Endothelial cell of umbilical vein (primary cell): ENCODE measurements around the gene SH3PXD2B. TPM values are rescaled to one million over a fixed set of nuclear protein-coding genes. Genes with fewer than 3 reads are reported as not detected.

Experiments
- BruUV-seq: library from RNA; stranded (reverse); fragments of 400-500 nt; replicated peaks from 2 replicates; lab custom pipeline; 2021; lab: Mats Ljungman, UMichigan
- CTCF ChIA-PET: fragments of 300-600, 350-600 bp; sonication (Branson Sonifier 250); formaldehyde crosslinking; loops from one replicate; lab custom pipeline; 2021; ENCODE audit warnings: antibody characterized with exemption, inconsistent platforms; lab: Charles Lee
- POLR2A ChIA-PET: fragments of 300-600, 350-600 bp; sonication (Branson Sonifier 250); formaldehyde crosslinking; loops from one replicate; lab custom pipeline; 2021; ENCODE audit warnings: antibody characterized with exemption, inconsistent platforms; lab: Charles Lee
- DNase-seq: peaks from one replicate; pipeline ENCODE4 v3.0.0-alpha.2; 2011; ENCODE audit warnings: low read depth, low spot score
- FAIRE-seq: peaks from 2 replicates; lab custom pipeline; 2011; peaks lifted over from hg19 to GRCh38; lab: Jason Lieb, UNC
- H2AFZ ChIP-seq: 2 replicates; pipeline ENCODE4 v1.6.0; 2012; ENCODE audit warnings: low read depth, low read length, control low read depth, inconsistent platforms
- H3K27ac ChIP-seq: 2 replicates; pipeline ENCODE4 v1.5.1; 2011; ENCODE audit warnings: low read depth, mild to moderate bottlenecking, control low read depth, low read length, moderate library complexity; ENCODE audit not compliant: insufficient read depth
- H3K27me3 ChIP-seq, 2 experiments: 2 replicates each; pipeline versions ENCODE4 v1.6.0 to v1.6.1; 2011; ENCODE audit warnings: low read length in 2 of 2, mixed read lengths in 1 of 2; ENCODE audit not compliant: control insufficient read depth in 2 of 2, insufficient read depth in 2 of 2
- H3K36me3 ChIP-seq, 2 experiments: 2 replicates in 1 of 2; 3 replicates in 1 of 2; pipeline ENCODE4 v1.5.1; 2011; ENCODE audit warnings: low read length in 2 of 2, mild to moderate bottlenecking in 1 of 2, moderate library complexity in 1 of 2; ENCODE audit not compliant: control insufficient read depth in 2 of 2, insufficient read depth in 2 of 2; ENCODE audit errors: extremely low read depth in 1 of 2
- H3K4me1 ChIP-seq: 3 replicates; pipeline ENCODE4 v1.5.1; 2011; ENCODE audit warnings: mild to moderate bottlenecking, low read length; ENCODE audit not compliant: control insufficient read depth, insufficient read depth; ENCODE audit errors: extremely low read depth
- H3K4me2 ChIP-seq: 2 replicates; pipeline ENCODE4 v1.6.1; 2011; ENCODE audit warnings: low read length, control low read depth, mixed read lengths; ENCODE audit not compliant: insufficient read depth
- H3K4me3 ChIP-seq, 3 experiments: fragments of 200-600 bp in 1 of 3; sonication (generic), shearing (Covaris generic) in 1 of 3; replicated peaks in 1 of 3; 2 replicates each; pipeline ENCODE4 v1.5.1; 2011 to 2016; ENCODE audit warnings: control low read depth in 3 of 3, low read length in 3 of 3, mild to moderate bottlenecking in 2 of 3, inconsistent platforms in 1 of 3, low read depth in 1 of 3, moderate library complexity in 1 of 3; ENCODE audit not compliant: insufficient read depth in 1 of 3
- H3K79me2 ChIP-seq: 2 replicates; pipeline ENCODE4 v1.6.0; 2012; ENCODE audit warnings: low read length, inconsistent platforms; ENCODE audit not compliant: control insufficient read depth, insufficient read depth
- H3K9ac ChIP-seq: replicated peaks from 2 replicates; pipeline ENCODE3; 2011; ENCODE audit warnings: low read length, control low read depth; ENCODE audit not compliant: insufficient read depth; ENCODE audit errors: extremely low read depth
- H3K9me1 ChIP-seq: replicated peaks from 3 replicates; pipeline ENCODE4 v1.6.0; 2011; ENCODE audit warnings: mild to moderate bottlenecking, low read length; ENCODE audit not compliant: control insufficient read depth, insufficient read depth; ENCODE audit errors: extremely low read depth
- H3K9me3 ChIP-seq: replicated peaks from 2 replicates; pipeline ENCODE4 v1.5.1; 2012; ENCODE audit warnings: low read length, inconsistent platforms; ENCODE audit not compliant: control insufficient read depth, insufficient read depth
- H4K20me1 ChIP-seq: replicated peaks from 2 replicates; pipeline ENCODE3; 2011; ENCODE audit warnings: mild to moderate bottlenecking, low read length; ENCODE audit not compliant: control insufficient read depth, insufficient read depth; ENCODE audit errors: extremely low read depth
- EZH2 ChIP-seq: IDR thresholded peaks from 2 replicates; pipeline ENCODE4 v1.6.1; 2012; ENCODE audit warnings: borderline replicate concordance, low read depth, mild to moderate bottlenecking, moderate library complexity, low read length, inconsistent platforms; ENCODE audit not compliant: severe bottlenecking
- FOS ChIP-seq: IDR thresholded peaks from 2 replicates; pipeline ENCODE4 v1.6.1; 2011; ENCODE audit warnings: mild to moderate bottlenecking, low read length, moderate library complexity, borderline replicate concordance; ENCODE audit not compliant: insufficient read depth
- GATA2 ChIP-seq: IDR thresholded peaks from 2 replicates; pipeline ENCODE4 v1.7.0; 2011; ENCODE audit warnings: low read depth, mild to moderate bottlenecking, moderate library complexity, mixed read lengths, low read length; ENCODE audit not compliant: insufficient read length, insufficient read depth
- JUN ChIP-seq: IDR thresholded peaks from 2 replicates; pipeline ENCODE4 v1.6.1; 2011; ENCODE audit warnings: borderline replicate concordance, low read depth; ENCODE audit not compliant: insufficient read length, insufficient read depth
- MYC ChIP-seq: IDR thresholded peaks from one replicate; pipeline ENCODE4 v1.6.1; 2011; ENCODE audit warnings: mild to moderate bottlenecking, low read depth, low read length
- POLR2A ChIP-seq: IDR thresholded peaks from 2 replicates; pipeline ENCODE4 v1.6.1; 2012; ENCODE audit warnings: low read depth, mild to moderate bottlenecking, control low read depth, low read length
- POLR2AphosphoS5 ChIP-seq: IDR thresholded peaks from 2 replicates; pipeline ENCODE4 v1.6.1; 2012; ENCODE audit warnings: low read depth, mild to moderate bottlenecking, control low read depth, low read length, moderate library complexity; ENCODE audit not compliant: insufficient read depth
- dilution Hi-C: fragments of 300-500 bp; cut with MboI; formaldehyde crosslinking; loops from one replicate; pipeline ENCODE4 v1.15.0; 2019; ENCODE audit warnings: low sequenced_read_pairs; ENCODE audit not compliant: extremely low pct_ligation_motif_present
- intact Hi-C: fragments of 100-400 bp; cut with micrococcal nuclease; formaldehyde crosslinking; loops from one replicate; pipeline ENCODE4 v1.10.0; 2022
- polyA plus RNA-seq, 4 experiments: library from polyadenylated mRNA; depleted of rRNA in 3 of 4; stranded (reverse) in 3 of 4; unstranded in 1 of 4; fragments of >200 nt; gene quantifications; 2 replicates each; pipeline versions ENCODE4 v1.2.1 to v1.2.3, GENCODE V29; 2011 to 2012; ENCODE audit warnings: missing spikeins in 1 of 4
- total RNA-seq: library from RNA; stranded (reverse); gene quantifications from 2 replicates; pipeline ENCODE4 v1.2.3, GENCODE V29; 2021
- TF ChIP-seq, protein P1 (sequence below): IDR thresholded peaks from 2 replicates; pipeline ENCODE4 v1.6.1; 2011; ENCODE audit not compliant: insufficient read depth, insufficient read length
- TF ChIP-seq, protein P2 (sequence below), 2 donors: IDR thresholded peaks; 1 replicate in 1 of 2; 2 replicates in 1 of 2; pipeline ENCODE4 v1.5.1; 2011; ENCODE audit warnings: low read length in 2 of 2, mild to moderate bottlenecking in 2 of 2, moderate library complexity in 2 of 2, control low read depth in 1 of 2, inconsistent platforms in 1 of 2, low read depth in 1 of 2; ENCODE audit not compliant: insufficient read depth in 1 of 2; ENCODE audit errors: extremely low read depth in 1 of 2

The SH3PXD2B gene
- total and polyA plus RNA-seq, 2 donors (not counting 3 experiments of a cell fraction or from before 2014, with no cell fraction given), result 23.5 to 66.3 TPM

DNA sequence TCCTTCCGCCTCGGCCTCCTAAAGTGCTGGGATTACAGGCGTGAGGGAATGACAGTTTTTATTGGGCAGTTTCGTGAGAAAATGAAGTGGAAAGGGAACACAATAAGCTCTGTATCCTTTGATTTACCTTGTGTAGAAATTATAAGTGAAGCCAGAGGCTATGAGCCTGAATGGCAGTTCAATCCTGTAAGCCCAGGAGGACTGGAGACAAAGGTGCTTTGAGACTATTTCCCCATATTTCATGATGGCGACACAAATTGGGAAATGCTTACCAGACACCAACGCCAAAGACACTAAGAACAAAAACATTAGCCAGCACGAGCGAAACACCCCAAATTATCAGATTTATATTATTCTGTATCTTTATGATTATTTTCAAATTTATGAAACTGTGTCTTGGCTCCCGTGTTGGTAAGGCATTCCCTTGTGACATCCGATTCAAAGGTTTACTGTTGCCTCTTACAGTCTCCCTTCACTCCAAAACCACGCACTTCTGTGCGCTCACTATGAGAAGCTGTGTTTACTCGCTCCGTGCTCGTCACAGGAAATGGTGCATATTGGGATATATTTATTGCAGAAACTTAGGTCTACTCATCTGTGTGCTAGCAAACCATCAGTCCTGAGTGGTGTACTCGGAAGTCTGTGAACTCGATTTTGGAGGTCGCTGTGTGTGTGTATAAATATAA is 73.9 kb downstream of the SH3PXD2B start:
- POLR2A ChIA-PET, result no interaction called here
- Histone ChIP-seq H2AFZ (no peak overlapping the region), H3K36me3 (peaks cover 13 to 17% of the 10 kb centered on the region in 2 experiments), H3K4me1 (peaks cover 3% of the 10 kb centered on the region), H3K4me2 (no peak overlapping the region), H4K20me1 (no peaks in the 10 kb centered on the region), H3K27me3 (no peaks in the 10 kb centered on the region), H3K9me1 (no peaks in the 10 kb centered on the region), H3K9ac (no peak overlapping the region), H3K79me2 (no peaks in the 10 kb centered on the region), H3K4me3 (no peak overlapping the region), H3K27ac (no peak overlapping the region), H3K9me3 (no peaks in the 10 kb centered on the region)
- FAIRE-seq, result no peak
- intact Hi-C loops (no loop called here), dilution Hi-C loops (no loop called here)
- TF ChIP-seq, protein P1, sequence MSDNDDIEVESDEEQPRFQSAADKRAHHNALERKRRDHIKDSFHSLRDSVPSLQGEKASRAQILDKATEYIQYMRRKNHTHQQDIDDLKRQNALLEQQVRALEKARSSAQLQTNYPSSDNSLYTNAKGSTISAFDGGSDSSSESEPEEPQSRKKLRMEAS, result no peak
- TF ChIP-seq JUN (no peak), EZH2 (no peak), GATA2 (no peak), POLR2AphosphoS5 (no peak), FOS (no peak), POLR2A (no peak), MYC (no peak)
- TF ChIP-seq, protein P2, sequence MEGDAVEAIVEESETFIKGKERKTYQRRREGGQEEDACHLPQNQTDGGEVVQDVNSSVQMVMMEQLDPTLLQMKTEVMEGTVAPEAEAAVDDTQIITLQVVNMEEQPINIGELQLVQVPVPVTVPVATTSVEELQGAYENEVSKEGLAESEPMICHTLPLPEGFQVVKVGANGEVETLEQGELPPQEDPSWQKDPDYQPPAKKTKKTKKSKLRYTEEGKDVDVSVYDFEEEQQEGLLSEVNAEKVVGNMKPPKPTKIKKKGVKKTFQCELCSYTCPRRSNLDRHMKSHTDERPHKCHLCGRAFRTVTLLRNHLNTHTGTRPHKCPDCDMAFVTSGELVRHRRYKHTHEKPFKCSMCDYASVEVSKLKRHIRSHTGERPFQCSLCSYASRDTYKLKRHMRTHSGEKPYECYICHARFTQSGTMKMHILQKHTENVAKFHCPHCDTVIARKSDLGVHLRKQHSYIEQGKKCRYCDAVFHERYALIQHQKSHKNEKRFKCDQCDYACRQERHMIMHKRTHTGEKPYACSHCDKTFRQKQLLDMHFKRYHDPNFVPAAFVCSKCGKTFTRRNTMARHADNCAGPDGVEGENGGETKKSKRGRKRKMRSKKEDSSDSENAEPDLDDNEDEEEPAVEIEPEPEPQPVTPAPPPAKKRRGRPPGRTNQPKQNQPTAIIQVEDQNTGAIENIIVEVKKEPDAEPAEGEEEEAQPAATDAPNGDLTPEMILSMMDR (IDR thresholded peaks at IDR 0.05; ENCODE audit: extremely low read depth in 1 of 2, insufficient read depth in 1 of 2, low read depth in 1 of 2, low read length in 2 of 2), result no peak
- BruUV-seq, result no TSS peak
- CTCF ChIA-PET, result interaction anchor here (1.0 to 1.4 kb wide), 2 partner anchors 10 to 32 kb away, joined by 3 to 10 read pairs; no protein-coding TSS in a partner anchor
- no peak for DNase-seq
